Activated T-helper 1 cell treated with anti-CD3 and anti-CD28 coated beads, Interleukin-2, amount 50 U/mL, for 16 hours (primary cell): ENCODE results near the gene DAPL1.
"Not testable (repeated sequence)": the region's sequence is repeated elsewhere in the genome, so short reads cannot be mapped to it uniquely, and the experiment has no call there.

Experiments used
- DNase-seq, 2 donors: peaks; one replicate each; pipeline ENCODE4 v3.0.0-alpha.2; 2020; ENCODE audit warnings: low read depth in 1 of 2, low spot score in 1 of 2

Gene DAPL1

DNA sequence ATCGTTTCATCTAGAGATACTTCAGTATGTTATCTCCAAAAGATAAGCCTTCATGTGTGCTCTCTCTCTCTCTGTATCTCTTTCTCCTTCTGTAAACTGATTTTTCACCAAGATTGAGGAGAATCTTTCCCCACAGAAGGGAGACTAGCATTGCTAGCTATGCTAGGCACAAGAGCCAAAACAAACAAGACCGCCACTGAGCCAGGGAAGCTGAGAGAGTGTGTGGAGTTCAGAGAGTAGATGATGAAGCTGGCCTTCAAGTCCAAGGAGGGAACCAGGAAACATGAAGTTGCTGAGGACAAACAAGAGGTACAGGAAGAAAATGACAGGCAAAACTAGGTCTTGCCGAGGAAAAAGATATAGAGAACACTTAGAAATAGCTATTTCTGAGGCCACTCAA is 23.4 kb downstream of the DAPL1 start:
- DNase-seq, result no peak

DNA sequence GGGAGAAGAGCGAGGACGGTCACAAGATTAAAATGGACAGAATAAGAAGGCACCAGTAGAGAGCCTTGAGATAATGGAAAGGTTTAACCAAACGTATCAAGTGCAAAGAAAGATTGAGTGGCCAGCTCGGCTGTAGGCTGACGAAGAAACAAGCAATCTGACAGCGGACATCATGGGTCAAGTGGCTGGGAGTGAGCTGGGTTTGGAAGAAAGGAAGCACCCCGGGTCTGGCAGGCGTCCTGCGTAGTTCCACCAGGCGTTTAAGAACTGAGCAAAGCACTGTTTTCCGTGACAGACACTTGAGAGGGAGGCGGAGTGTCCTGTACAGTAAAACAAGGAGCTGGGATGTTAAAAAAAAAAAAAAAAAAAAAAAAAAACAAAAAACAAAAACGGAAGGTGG is 27.1 kb downstream of the DAPL1 start:
- no peak for DNase-seq

DNA sequence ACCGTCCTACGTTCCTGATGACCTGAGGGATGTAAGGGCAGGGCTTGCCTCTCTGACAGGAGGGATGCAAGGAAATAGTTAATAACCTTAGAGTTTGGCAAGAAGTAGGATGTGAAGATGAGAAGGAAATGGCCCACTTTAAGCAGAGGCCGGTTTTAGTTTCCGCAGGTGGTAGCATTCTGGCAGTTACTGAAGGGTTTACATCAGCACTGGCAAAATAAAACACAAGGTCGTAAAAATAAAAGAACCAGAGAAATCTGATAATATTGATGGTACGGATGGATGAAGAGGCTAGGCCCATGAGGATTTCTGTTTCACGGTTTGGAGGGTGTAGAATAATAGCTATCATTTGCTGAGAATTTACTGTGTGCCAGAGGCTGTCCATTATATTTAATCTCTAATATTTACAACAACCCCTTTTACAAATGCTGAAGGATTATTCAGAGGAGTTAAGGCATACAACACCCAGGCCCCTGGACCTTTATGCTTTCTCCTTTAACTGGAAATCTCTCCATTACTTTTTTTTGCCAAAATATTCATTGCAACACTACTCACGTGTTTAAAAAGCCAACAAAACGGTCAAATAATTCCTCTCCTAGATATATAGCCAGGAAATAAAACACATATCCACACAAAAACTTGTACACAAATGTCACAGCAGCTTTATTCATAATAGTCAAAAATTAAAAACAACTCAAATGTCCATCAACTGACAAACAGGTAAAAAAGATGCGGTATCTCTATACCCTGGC is 28.5 kb downstream of the DAPL1 start:
- DNase-seq, result no peak

DNA sequence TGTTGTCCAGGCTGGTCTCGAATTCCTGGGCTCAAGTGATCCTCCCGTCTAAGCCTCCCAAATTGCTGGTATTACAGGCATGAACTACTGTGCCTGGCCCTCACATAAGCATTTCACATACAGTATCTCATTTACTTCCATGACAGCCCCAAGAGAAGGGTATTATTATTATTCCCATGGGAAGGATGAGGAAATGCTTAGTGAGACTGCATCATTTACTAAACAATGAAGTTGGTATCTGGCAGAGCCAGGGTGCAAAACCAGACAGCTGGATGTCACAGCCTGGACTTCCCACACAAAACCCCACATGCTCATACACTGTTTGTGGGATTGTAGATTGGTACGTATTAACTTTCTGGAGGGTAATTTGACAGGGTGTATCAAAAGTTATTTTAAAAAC is 29.9 kb downstream of the DAPL1 start:
- DNase-seq, result no peak

DNA sequence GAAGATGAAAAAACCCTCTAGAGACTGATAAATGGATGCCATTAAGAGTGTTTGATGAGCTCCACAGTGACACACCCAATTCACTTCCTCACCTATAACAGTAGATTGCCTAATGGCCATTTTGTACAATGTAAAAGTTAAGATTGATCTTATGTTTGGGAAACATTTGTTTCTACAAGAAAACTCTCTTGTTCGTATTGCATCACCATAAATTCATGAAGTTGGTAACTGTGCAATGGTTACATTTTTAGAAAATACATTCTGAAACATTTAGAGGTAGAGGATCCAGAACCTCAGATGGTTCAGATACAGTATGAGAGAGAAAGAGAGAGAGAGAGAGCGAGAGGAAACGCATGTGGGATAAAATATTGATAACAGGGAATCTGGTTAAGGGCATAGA is 31.8 kb downstream of the DAPL1 start:
- DNase-seq, result no peak

DNA sequence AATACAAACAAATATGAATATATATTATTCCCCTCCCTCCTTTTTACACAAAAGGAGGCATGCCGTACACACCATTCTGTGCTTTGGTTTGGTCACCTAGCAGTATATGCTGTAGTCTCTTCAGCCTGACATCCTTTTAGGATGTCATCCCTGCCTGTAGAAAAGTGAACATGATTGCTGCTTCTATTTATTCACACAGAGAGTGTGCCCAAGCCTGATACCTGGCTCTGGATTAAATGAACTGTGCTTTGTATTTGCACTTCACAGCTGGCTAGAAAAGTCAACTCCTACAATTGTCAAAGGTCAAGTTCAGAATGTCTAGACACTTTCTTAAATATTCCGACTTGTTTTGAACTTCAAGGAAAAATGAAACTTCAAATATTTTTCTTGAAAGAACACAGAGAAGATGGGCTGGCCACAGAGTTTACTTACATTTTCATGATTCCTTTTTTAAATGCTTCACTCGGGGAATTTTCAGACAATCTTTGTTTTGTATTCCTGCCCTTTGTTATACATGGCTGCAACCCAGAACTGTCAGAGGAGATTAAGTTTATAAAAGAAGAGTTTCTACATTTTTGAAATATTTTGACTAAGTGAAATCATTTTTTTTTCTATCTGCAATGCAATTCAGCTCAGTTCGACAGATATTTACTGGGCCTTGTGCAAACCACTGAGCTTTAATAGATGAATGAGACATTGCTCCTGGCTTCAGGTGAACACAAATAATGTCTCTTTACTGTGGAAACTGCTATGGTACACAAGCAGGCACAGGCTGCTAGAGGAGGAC is 33.5 kb downstream of the DAPL1 start:
- DNase-seq, result no peak

DNA sequence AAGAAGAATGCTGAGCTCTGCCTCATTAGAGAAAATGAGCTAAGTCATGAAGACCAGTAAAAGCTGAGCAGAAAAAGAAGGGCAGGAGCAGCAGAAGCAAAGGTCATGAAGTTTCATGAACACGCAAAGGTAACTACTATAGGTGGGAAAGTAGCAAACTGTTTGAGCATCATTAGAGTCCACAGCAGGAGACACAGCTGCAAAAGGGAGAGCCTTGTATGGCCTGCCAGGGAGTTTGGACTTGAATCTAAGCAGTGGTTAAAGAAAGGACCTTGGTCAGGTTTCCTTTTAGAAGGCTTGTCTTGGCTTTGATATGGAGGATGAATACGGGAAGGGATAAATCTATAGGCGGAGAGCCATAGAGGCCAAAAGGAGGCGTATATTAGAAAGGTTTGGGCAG is 34.0 kb downstream of the DAPL1 start:
- no peak for DNase-seq

DNA sequence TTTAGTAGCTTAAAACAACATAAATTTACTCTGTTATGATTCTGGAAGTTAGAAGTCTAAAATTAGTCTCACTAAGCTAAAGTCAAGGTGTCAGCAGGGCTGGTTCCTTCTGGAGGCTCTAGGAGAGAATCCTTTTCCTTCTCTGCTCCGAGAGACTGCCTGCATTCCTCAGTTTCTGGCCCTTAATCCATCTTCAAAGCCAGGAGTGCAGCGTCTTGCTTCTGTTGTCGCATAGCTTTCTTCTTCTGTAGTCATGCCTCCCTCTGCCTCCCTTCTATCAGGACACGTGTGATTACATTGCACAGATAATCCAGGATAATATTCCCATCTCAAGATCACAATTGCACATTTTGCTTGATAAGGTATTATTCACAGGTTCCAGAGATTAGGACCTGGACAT is 35.1 kb downstream of the DAPL1 start:
- DNase-seq, result no peak

DNA sequence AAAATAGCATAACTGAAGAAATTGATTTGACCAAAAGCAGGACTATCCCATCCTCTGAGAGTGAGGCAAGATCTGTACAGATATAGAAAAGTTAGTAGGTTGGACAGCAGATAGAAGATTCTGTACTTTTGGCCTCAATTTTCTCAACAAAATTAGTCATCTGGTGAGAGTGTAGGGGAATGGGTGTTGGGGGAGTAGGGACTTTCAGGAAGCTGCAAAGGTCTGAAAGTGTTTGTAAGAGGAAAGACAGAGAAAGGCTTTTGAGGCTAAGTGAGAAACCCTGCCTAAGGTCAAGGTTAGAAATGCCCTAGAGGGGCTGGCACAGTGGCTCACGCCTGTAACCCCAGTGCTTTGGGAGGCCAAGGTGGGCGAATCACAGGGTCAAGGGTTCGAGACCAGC is 40.3 kb downstream of the DAPL1 start:
- no peak for DNase-seq

DNA sequence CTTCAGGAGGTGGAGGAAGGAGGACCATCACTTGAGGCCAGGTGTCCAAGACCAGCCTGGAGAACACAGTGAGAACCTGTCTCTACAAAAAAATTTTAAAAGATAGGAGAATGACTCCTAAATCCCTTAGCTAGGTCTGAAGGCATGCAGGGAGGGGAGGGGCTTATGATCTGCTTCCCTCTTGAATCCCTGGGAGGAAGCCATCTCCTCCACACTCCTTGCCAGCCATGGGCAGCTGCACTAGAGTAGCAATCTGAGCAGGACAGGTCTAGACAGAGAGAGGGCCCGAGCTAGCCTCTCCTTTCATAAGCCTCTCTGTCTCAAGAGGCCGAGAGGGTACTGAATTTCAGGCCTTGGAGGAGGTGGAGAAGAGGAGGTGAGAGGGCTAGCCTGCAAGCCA is 42.5 kb downstream of the DAPL1 start:
- no peak for DNase-seq

DNA sequence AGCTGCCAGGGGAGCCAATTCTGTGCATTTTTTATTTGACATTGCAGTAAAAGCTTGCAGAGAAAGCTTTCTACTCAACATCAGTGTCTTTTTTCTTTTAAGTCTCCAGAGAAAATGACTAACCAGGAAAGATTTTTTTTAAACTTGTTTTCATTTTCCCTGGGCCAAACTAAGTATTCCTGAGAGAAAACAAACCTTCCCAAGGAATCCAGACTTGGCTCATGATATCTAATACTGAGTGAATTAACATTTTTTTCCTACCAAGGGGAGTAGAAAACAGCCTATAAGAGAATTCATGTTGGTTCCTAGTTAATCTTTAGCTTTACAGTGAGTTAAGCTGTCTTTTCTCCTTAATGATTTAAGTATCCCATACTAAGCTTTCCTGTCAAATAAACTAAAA is 46.7 kb downstream of the DAPL1 start:
- DNase-seq, result no peak

DNA sequence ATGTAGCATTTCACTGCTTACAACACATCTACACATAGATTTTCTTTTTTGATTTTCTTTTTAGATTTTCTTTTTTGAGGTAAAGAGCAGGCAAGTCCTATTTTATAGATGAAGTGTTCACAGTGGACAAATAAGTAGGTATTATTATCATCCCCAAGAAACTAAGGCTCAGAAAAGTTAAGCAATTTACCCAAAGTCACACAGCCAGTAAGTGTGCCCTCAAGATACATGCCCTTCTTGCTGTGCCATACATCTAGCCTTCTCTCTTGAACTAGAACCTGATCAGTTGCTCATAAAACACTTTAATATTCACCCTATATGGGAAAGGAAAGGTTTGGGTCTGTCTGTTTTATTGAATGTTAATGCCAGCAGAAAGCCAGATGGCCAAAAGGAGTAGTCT is 50.3 kb downstream of the DAPL1 start:
- DNase-seq, result no peak

DNA sequence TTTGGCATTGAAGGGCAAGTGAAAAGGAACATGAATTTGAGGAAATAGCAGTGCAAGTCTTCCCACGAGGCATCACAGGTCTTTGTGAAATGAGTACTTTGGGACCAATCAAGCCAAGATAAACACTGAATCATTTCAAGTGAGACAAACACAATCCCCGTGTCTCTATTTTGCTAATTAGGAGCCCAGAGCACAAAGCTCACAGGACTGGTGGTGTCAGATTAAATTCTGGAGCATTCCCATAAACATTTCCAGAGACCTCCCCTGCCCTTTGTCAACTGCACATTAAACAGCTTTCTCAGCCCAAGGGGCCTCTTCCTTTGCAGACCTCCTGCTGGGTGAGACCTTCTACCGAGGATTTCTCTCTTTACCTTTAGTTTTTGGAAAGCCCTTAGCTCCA is 50.7 kb downstream of the DAPL1 start:
- DNase-seq, result no peak

DNA sequence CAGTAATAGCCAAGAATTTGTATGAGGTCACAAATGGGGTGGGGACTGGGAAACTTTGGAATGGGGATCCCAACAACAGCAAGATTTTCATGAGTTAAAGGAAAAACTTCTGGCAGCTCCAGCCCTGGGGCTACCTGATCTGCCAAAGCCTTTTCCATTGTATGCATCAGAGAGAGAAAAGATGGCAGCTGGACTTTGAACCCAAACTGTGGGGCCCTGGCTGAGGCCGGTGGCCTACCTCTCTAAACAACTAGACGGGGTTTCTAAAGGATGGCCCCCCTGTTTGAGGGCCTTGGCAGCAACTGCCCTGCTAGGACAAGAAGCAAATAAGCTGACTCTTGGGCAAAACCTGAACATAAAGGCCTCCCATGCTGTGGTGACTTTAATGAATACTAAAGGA is 52.4 kb downstream of the DAPL1 start:
- not testable (repeated sequence) for DNase-seq

DNA sequence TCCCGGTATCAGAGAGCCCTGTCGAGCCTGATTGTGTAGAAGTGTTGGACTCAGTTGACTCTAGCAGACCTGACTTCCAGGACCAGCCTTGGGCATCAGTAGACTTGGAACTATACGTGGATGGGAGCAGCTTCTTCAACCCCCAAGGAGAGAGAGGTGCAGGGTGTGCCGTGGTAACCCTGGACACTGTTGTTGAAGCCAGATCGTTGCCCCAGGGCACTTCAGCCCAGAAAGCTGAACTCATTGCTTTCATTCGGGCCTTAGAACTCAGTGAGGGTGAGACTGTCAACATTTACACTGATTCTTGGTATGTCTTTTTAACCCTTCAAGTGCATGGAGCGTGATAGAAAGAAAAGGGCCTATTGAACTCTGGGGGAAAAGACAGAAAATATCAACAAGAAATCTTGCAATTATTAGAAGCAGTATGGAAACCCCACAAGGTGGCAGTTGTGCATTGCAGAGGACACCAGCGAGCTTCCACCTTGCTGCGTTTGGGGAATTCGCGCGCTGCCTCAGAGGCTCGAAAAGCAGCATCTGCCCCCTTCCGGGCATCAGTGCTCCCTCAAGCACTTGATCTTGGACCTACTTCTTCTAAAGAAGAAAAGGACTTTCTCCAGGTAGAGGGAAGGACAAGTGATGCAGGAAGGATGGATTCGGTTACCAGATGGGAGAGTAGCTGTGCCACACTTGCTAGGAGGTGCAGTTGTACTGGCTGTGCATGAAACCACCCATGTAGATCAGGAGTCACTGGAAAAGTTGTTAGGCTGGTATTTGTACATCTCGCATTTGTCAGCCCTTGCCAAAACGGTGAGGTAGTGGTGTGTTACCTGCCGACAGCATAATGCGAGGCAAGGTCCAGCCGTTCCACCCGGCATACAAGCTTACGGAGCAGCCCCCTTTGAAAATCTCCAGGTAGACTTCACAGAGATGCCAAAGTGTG is 53.2 kb downstream of the DAPL1 start:
- not testable (repeated sequence) for DNase-seq

DNA sequence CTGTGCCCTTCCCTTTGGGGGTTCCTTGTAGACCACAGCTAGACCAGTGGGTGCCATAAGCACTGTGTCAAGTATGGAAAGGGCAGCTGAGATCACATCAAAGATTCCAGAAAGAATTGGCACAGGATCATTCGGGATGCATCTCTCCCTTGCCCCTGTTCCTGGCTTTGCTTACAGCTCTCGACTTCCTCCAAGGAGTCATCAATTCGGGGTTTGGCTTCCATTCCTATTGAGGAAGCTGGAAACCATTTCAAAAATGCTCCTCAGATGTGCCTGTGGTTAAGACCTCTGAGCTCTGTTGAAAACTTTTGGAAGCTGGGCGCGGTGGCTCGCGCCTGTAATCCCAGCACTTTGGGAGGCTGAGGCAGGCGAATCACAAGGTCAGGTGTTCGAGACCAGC is 65.1 kb downstream of the DAPL1 start:
- DNase-seq, result not testable (repeated sequence)

DNA sequence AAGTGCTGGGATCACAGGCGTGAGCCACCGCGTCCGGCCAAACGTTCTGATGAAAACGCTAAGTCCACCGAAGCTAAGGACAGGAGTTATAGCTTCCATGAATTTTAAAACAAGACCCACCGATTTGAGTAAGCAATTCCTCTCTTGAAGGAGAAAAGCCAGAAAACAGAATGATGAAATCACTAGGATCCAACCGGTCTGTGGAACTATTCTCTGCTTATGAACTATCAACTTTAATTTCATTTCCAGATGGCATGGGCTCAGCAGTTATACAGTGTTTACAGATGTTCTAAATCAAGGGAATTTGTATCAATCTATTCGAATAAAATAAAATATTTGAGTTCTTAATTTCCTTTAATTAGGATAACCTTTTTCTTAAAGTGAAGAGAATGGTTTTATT is 66.5 kb downstream of the DAPL1 start:
- DNase-seq, result not testable (repeated sequence)

DNA sequence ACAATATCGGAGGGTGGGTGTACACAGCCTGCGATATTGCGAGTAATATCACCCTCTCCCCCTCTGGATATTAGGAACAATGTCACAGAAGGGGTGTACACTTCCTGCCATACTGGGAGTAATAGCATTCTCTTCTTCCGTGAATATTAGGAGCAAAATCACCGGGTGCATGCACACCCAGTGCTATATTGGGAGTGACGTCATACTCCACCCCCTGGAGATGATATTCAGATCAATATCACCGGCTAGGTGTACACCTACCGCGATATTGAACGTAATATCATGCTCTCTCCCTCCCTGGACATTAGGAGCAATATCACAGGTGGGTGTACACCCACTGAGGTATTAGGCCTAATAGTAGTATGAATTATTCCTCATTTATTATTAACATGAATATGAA is 70.4 kb downstream of the DAPL1 start:
- not testable (repeated sequence) for DNase-seq
